BLaER1 treated with 17β-estradiol and CSF1 and Interleukin-3, amounts not matched to agents 10 nM and 100 nM (cell line): ENCODE results near the gene GRM8.

Source experiments
- H3K27ac ChIP-seq, 11 experiments: shearing (Covaris generic); formaldehyde crosslinking; 2 replicates each; pipeline ENCODE4 v1.8.1; 2022
- H3K27me3 ChIP-seq, 11 experiments: shearing (Covaris generic); formaldehyde crosslinking; 2 replicates each; pipeline ENCODE4 v1.8.1; 2022
- H3K36me3 ChIP-seq, 11 experiments: shearing (Covaris generic); formaldehyde crosslinking; 2 replicates each; pipeline ENCODE4 v1.8.1; 2022
- H3K4me1 ChIP-seq, 10 experiments: shearing (Covaris generic); formaldehyde crosslinking; 2 replicates each; pipeline ENCODE4 v1.8.1; 2022
- H3K4me2 ChIP-seq, 11 experiments: shearing (Covaris generic); formaldehyde crosslinking; 2 replicates each; pipeline ENCODE4 v1.8.1; 2022
- H3K4me3 ChIP-seq, 10 experiments: shearing (Covaris generic); formaldehyde crosslinking; 2 replicates each; pipeline ENCODE4 v1.8.1; 2022
- H3K9ac ChIP-seq, 11 experiments: shearing (Covaris generic); formaldehyde crosslinking; 2 replicates each; pipeline ENCODE4 v1.8.1; 2022
- H3K9me3 ChIP-seq, 11 experiments: shearing (Covaris generic); formaldehyde crosslinking; replicated peaks in 1 of 11; 2 replicates each; pipeline ENCODE4 v1.8.1; 2022
- H4K20me1 ChIP-seq, 11 experiments: shearing (Covaris generic); formaldehyde crosslinking; 2 replicates each; pipeline ENCODE4 v1.8.1; 2022
- Cebpa-rat ChIP-seq, 11 experiments: shearing (Covaris generic); IDR thresholded peaks; 2 replicates each; pipeline ENCODE4 v1.8.1; 2022

GRM8 gene

DNA sequence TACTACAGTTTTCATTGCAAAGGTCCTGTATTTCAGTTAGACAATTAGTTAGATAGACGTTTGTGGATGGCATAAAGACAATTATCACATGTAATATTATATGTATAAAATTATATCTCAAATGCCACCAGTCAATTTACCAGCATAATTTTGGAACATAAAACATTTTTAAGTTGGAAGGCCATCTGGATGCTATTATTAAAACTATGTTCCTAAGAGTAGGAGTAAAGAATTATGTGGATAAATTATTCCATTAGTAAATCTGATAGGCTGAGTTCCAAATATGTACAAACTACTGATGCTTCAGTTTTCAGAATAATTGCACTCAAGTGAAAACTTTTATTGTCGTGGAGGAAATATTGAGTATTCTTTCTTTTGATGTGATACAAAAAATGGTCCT lies 790.3 kb downstream of the GRM8 start:
- H3K4me3 ChIP-seq: no peak overlapping the region
- no peak overlapping the region for H3K9ac ChIP-seq
- TF ChIP-seq Cebpa-rat (IDR thresholded peaks at IDR 0.05): no peak
- no peaks in the 10 kb centered on the region for H3K27me3 ChIP-seq
- H3K4me1 ChIP-seq: no peaks in the 10 kb centered on the region
- H4K20me1 ChIP-seq: no peaks in the 10 kb centered on the region
- no peaks in the 10 kb centered on the region for H3K9me3 ChIP-seq
- H3K4me2 ChIP-seq: no peak overlapping the region
- no peak overlapping the region for H3K27ac ChIP-seq
- H3K36me3 ChIP-seq: no peaks in the 10 kb centered on the region

DNA sequence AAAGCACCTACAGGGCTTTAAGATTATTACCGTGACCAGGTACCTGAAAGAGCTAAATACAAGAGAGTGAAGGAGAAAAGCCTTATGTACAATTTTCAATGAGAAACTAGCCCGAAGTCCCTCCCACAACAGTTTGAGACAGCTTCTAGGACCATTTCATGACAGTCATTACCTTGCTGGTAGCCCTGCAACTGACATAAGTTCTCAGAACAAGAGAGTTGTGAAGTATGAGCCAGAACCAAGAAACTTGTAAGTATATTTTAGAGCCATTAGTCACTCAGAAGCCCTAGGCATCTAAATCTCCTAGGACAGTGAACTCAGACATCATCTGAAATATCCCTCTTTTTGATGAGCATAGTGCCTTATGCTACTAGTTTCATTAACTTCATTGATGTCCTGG lies 792.1 kb downstream of the GRM8 start:
- H4K20me1 ChIP-seq: no peaks in the 10 kb centered on the region
- no peaks in the 10 kb centered on the region for H3K9me3 ChIP-seq
- H3K9ac ChIP-seq: no peak overlapping the region
- TF ChIP-seq Cebpa-rat (IDR thresholded peaks at IDR 0.05): no peak
- H3K4me2 ChIP-seq: no peak overlapping the region
- H3K27me3 ChIP-seq: no peaks in the 10 kb centered on the region
- H3K36me3 ChIP-seq: no peaks in the 10 kb centered on the region
- H3K4me3 ChIP-seq: no peak overlapping the region
- no peak overlapping the region for H3K27ac ChIP-seq
- no peaks in the 10 kb centered on the region for H3K4me1 ChIP-seq

DNA sequence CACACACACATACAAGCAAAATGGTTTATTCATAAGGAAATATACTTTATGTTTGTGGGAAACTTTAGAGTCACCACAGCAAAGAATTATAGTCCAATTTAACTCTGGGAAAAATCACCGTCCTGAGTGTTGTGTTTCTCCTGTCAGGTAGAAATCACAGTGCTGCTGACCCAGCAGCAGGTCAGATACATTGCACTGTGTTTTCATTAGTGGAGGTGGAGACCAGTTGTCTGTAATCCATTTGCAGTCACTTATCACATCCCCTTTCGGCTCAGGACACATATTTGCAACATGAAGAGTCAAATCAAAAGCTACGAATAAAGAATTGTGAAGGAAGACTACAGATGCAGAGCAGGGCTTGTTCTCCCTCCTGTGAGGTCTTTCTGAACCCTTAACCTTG lies 799.6 kb downstream of the GRM8 start:
- H3K4me2 ChIP-seq: no peak overlapping the region
- H3K36me3 ChIP-seq: no peaks in the 10 kb centered on the region
- H3K27ac ChIP-seq: no peak overlapping the region
- no peak overlapping the region for H3K4me3 ChIP-seq
- no peak overlapping the region for H3K9ac ChIP-seq
- no peaks in the 10 kb centered on the region for H4K20me1 ChIP-seq
- TF ChIP-seq Cebpa-rat (IDR thresholded peaks at IDR 0.05): no peak
- no peaks in the 10 kb centered on the region for H3K4me1 ChIP-seq
- no peaks in the 10 kb centered on the region for H3K9me3 ChIP-seq
- no peaks in the 10 kb centered on the region for H3K27me3 ChIP-seq

DNA sequence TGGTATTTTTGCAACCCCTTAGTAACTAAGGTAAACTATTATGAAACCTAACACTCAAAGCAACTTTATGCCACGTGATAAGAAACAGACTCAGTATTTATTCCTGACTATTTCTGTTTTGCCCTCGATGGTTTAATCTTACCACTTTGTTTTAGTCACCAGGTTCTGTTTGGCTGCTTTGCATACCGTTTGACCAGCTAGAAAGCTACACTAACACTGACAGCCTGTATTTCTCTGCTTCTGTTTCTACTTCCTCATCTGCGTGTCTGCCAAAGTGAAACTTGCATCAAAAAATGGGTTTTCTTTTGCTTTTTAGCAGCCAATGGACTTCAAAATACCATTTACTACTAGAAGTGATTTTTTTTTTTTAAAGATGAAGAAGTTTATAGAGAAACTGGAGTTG lies 802.5 kb downstream of the GRM8 start:
- H4K20me1 ChIP-seq: no peaks in the 10 kb centered on the region
- no peaks in the 10 kb centered on the region for H3K36me3 ChIP-seq
- no peak overlapping the region for H3K4me3 ChIP-seq
- H3K27ac ChIP-seq: no peak overlapping the region
- H3K9ac ChIP-seq: no peak overlapping the region
- peaks cover 0 to 5% (median 0%) of the 10 kb centered on the region in 10 experiments; a peak in 3 of 20 replicates for H3K4me1 ChIP-seq
- no peaks in the 10 kb centered on the region for H3K27me3 ChIP-seq
- H3K4me2 ChIP-seq: peak overlapping the region in 2 of 11 experiments; percentile 10 to 16; a peak in 2 of 22 replicates
- H3K9me3 ChIP-seq: no peaks in the 10 kb centered on the region
- no peak for TF ChIP-seq Cebpa-rat (IDR thresholded peaks at IDR 0.05)

DNA sequence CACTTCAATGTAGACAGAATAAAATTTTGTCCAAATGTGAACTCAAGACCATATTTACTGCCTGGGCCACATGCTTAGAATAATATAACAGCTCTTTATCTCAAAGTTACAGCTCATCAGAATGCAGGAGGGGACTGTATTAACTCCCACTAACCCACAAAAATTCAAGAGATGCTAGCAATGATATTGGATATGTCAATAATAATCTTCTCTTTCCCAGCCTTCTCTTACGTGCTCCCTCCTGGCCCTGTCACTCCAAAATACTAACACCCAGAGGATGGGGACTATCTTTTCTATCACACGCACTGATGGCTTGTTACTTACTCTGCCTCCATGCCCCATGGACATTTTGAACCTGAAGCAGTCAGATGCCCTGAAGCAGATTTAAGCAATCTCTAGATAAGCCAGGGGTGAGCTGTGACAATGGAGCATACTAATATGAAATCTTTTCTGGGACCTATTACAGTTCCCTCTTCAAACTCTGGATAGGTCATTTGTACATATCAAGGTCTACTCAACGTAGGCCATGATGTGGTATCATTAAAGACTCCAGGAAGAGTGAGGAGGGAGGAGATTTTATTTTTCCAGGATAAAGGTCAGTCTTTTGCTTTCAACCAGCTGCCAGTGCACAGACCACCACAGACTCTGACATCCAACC lies 803.0 kb downstream of the GRM8 start:
- Histone ChIP-seq H3K4me3 (no peak overlapping the region), H3K36me3 (no peaks in the 10 kb centered on the region), H3K27me3 (no peaks in the 10 kb centered on the region), H3K27ac (no peak overlapping the region), H3K9me3 (no peaks in the 10 kb centered on the region), H3K4me1 (peaks cover 0 to 5% (median 0%) of the 10 kb centered on the region in 10 experiments; a peak in 3 of 20 replicates), H3K9ac (no peak overlapping the region), H4K20me1 (no peaks in the 10 kb centered on the region), H3K4me2 (peak overlapping the region in 1 of 11 experiments; percentile 16; a peak in 2 of 22 replicates)
- TF ChIP-seq Cebpa-rat (IDR thresholded peaks at IDR 0.05): no peak

DNA sequence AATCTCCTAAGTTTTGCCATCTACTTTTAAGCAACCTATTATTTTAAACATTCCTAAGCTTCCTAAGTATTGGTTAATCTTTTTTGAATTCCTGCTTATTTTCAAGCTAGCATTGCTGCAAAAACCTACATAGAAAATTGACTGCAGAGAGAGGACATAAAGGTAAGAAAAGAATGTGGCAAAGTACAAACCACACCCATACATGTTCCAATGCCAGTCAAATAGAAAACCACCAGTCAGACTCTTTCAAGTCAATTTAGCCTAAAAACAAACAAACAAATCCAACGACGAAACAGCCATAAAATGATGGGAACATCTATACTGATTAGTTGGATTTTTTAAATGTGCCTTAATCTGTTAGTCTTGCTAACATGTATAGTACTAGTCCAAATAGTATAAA lies 804.8 kb downstream of the GRM8 start:
- peaks cover 0 to 5% (median 0%) of the 10 kb centered on the region in 10 experiments; a peak in 3 of 20 replicates for H3K4me1 ChIP-seq
- TF ChIP-seq Cebpa-rat (IDR thresholded peaks at IDR 0.05): no peak

DNA sequence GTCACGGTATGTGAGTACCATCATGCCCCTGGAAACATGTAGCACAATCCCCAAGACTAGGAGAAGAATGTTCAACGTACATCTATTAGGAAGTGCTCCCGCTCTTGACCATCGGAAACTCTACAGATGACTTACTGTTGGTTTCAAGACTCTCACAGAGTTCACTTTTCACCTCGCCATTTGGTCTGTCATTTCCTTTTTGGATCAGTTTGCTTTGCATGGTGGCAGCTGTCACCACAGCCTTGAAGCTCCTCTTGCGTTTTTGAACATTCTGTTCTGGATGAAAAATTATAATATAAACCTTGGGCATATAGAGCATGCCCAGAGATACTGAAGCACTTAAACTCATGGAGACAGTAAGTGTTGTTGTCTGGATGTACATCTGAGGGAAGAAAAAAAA lies 806.8 kb downstream of the GRM8 start:
- H4K20me1 ChIP-seq: no peaks in the 10 kb centered on the region
- H3K9me3 ChIP-seq: no peaks in the 10 kb centered on the region
- H3K27me3 ChIP-seq: no peaks in the 10 kb centered on the region
- peaks cover 0 to 5% (median 0%) of the 10 kb centered on the region in 10 experiments; a peak in 3 of 20 replicates for H3K4me1 ChIP-seq
- TF ChIP-seq Cebpa-rat (IDR thresholded peaks at IDR 0.05): no peak
- H3K4me3 ChIP-seq: no peak overlapping the region
- H3K27ac ChIP-seq: no peak overlapping the region
- no peak overlapping the region for H3K4me2 ChIP-seq
- H3K9ac ChIP-seq: no peak overlapping the region
- H3K36me3 ChIP-seq: no peaks in the 10 kb centered on the region

More for the DNA sequence above, 804.8 kb downstream of the GRM8 start:
- no peaks in the 10 kb centered on the region for H4K20me1 ChIP-seq
- H3K27me3 ChIP-seq: no peaks in the 10 kb centered on the region
- no peak overlapping the region for H3K4me2 ChIP-seq
- no peaks in the 10 kb centered on the region for H3K36me3 ChIP-seq
- no peaks in the 10 kb centered on the region for H3K9me3 ChIP-seq
- no peak overlapping the region for H3K9ac ChIP-seq
- no peak overlapping the region for H3K4me3 ChIP-seq
- no peak overlapping the region for H3K27ac ChIP-seq

DNA sequence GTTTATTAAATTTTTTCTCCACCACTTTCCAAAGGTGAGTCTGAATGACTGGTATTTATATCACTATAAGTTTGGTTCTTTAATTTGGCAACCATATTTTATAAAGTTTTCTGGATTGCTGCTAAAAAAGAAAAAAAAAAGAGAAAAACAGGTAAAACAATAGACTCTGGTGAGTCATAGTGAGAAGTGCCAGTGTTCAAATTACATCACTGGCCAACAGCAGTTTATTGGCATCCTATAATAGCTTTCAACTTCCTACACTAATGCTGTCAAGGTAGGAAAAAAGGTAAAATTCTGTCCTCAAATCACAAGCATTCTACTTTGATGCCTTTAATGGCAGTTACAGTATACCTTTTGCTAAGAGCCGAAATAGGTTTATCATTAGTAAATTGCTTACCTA lies 808.8 kb downstream of the GRM8 start:
- no peak for TF ChIP-seq Cebpa-rat (IDR thresholded peaks at IDR 0.05)
- H3K4me1 ChIP-seq: peaks cover 0 to 5% (median 0%) of the 10 kb centered on the region in 10 experiments; a peak in 3 of 20 replicates
- H3K27ac ChIP-seq: no peak overlapping the region
- no peaks in the 10 kb centered on the region for H4K20me1 ChIP-seq
- no peak overlapping the region for H3K4me3 ChIP-seq
- no peak overlapping the region for H3K4me2 ChIP-seq
- H3K27me3 ChIP-seq: no peaks in the 10 kb centered on the region
- no peaks in the 10 kb centered on the region for H3K36me3 ChIP-seq
- H3K9me3 ChIP-seq: no peaks in the 10 kb centered on the region
- H3K9ac ChIP-seq: no peak overlapping the region

DNA sequence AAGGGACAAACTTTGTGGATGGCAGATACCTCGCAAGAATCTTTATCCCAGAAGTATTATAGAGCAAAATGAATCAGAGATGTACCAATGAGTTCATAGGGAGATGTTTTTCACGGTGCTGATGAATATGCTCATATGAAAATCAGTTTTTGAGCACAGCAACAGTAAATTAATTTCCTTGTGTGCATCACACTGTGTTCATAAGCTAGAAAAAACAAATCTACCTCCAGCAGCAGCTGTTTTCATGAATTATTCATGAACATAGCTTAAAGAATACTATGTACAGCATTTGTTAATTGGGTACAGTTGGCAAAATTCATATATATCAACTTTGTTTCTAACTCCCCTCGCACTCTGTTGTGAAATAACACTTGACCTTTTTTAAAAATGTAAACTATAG lies 809.8 kb downstream of the GRM8 start:
- Histone ChIP-seq H3K36me3 (no peaks in the 10 kb centered on the region), H3K27me3 (no peaks in the 10 kb centered on the region), H3K27ac (no peak overlapping the region), H3K4me2 (no peak overlapping the region), H3K9ac (no peak overlapping the region), H3K4me3 (no peak overlapping the region), H3K4me1 (peaks cover 0 to 5% (median 0%) of the 10 kb centered on the region in 10 experiments; a peak in 3 of 20 replicates), H4K20me1 (no peaks in the 10 kb centered on the region), H3K9me3 (no peaks in the 10 kb centered on the region)
- TF ChIP-seq Cebpa-rat (IDR thresholded peaks at IDR 0.05): no peak

DNA sequence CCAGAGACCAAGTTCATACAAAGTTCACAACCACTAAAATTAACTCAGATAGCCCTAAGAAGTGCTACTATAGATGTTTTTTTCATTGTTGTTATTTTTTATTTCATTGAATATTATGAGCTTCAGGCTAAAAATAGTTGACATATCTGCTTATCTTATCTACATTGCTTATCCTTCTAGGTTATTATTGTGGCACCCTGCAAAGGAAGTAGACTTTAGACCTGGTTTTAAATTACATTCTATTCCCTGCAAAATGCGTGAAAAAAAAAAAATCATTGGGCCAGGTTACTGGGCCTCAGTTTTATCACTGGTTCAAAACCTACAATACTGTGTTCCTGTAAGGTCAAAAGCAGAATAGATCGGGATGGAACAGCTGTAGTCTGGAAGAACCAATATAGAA lies 811.0 kb downstream of the GRM8 start:
- H3K27ac ChIP-seq: no peak overlapping the region
- TF ChIP-seq Cebpa-rat (IDR thresholded peaks at IDR 0.05): no peak
- H3K9ac ChIP-seq: no peak overlapping the region
- H4K20me1 ChIP-seq: no peaks in the 10 kb centered on the region
- no peaks in the 10 kb centered on the region for H3K27me3 ChIP-seq
- no peaks in the 10 kb centered on the region for H3K9me3 ChIP-seq
- no peak overlapping the region for H3K4me2 ChIP-seq
- no peak overlapping the region for H3K4me3 ChIP-seq
- H3K4me1 ChIP-seq: peaks cover 0 to under 1% (median 0%) of the 10 kb centered on the region in 10 experiments; a peak in 1 of 20 replicates
- H3K36me3 ChIP-seq: no peaks in the 10 kb centered on the region
